Measurements from ENCODE around the gene LHFPL3.

The LHFPL3 gene

GRCh38 chr7:104487642-104488041 lies 159.2 kb downstream of the LHFPL3 start:
- Histone ChIP-seq H3K4me3 (ENCODE audit: low read length) (no peak overlapping the region), H3K4me1 (ENCODE audit: control insufficient read depth, insufficient read depth, low read length) (no peaks in the 10 kb centered on the region), H3K4me2 (ENCODE audit: low read length) (no peak overlapping the region), H3K27me3 (ENCODE audit: control insufficient read depth, insufficient read depth, low read length) (no peaks in the 10 kb centered on the region), H3K9me3 (replicated peaks; ENCODE audit: low read length) (peaks cover 2% of the 10 kb centered on the region), H3K36me3 (ENCODE audit: insufficient read depth, low read length) (no peaks in the 10 kb centered on the region), H3K9ac (ENCODE audit: low read depth, low read length) (no peak overlapping the region)

GRCh38 chr7:104497379-104497967 lies 169.1 kb downstream of the LHFPL3 start:
- H3K4me3 ChIP-seq (ENCODE audit: low read length), result no peak overlapping the region
- no peak overlapping the region for H3K9ac ChIP-seq (ENCODE audit: low read depth, low read length)
- no peak overlapping the region for H3K4me2 ChIP-seq (ENCODE audit: low read length)
- no peaks in the 10 kb centered on the region for H3K4me1 ChIP-seq (ENCODE audit: control insufficient read depth, insufficient read depth, low read length)
- H3K36me3 ChIP-seq (ENCODE audit: insufficient read depth, low read length), result no peaks in the 10 kb centered on the region
- H3K27me3 ChIP-seq (ENCODE audit: control insufficient read depth, insufficient read depth, low read length), result no peaks in the 10 kb centered on the region
- H3K9me3 ChIP-seq (replicated peaks; ENCODE audit: low read length), result no peaks in the 10 kb centered on the region

GRCh38 chr7:104499975-104500374 lies 171.6 kb downstream of the LHFPL3 start:
- Histone ChIP-seq H3K9me3 (replicated peaks; ENCODE audit: low read length) (no peaks in the 10 kb centered on the region), H3K36me3 (ENCODE audit: insufficient read depth, low read length) (no peaks in the 10 kb centered on the region), H3K9ac (ENCODE audit: low read depth, low read length) (no peak overlapping the region), H3K4me1 (ENCODE audit: control insufficient read depth, insufficient read depth, low read length) (no peaks in the 10 kb centered on the region), H3K27me3 (ENCODE audit: control insufficient read depth, insufficient read depth, low read length) (no peaks in the 10 kb centered on the region), H3K4me2 (ENCODE audit: low read length) (no peak overlapping the region), H3K4me3 (ENCODE audit: low read length) (no peak overlapping the region)

GRCh38 chr7:104509874-104510273 lies 181.5 kb downstream of the LHFPL3 start:
- Histone ChIP-seq H3K9ac (ENCODE audit: low read depth, low read length) (no peak overlapping the region), H3K4me3 (ENCODE audit: low read length) (no peak overlapping the region), H3K27me3 (ENCODE audit: control insufficient read depth, insufficient read depth, low read length) (no peaks in the 10 kb centered on the region), H3K9me3 (replicated peaks; ENCODE audit: low read length) (peaks cover 3% of the 10 kb centered on the region), H3K4me1 (ENCODE audit: control insufficient read depth, insufficient read depth, low read length) (no peaks in the 10 kb centered on the region), H3K36me3 (ENCODE audit: insufficient read depth, low read length) (no peaks in the 10 kb centered on the region), H3K4me2 (ENCODE audit: low read length) (no peak overlapping the region)

- Histone ChIP-seq H3K9ac (ENCODE audit: low read depth, low read length) (no peak overlapping the region), H3K4me1 (ENCODE audit: control insufficient read depth, insufficient read depth, low read length) (no peaks in the 10 kb centered on the region), H3K4me2 (ENCODE audit: low read length) (no peak overlapping the region), H3K9me3 (replicated peaks; ENCODE audit: low read length) (peaks cover 12% of the 10 kb centered on the region), H3K27me3 (ENCODE audit: control insufficient read depth, insufficient read depth, low read length) (no peaks in the 10 kb centered on the region), H3K4me3 (ENCODE audit: low read length) (no peak overlapping the region), H3K36me3 (ENCODE audit: insufficient read depth, low read length) (no peaks in the 10 kb centered on the region)
Observed at GRCh38 chr7:104524853-104525252, 196.4 kb downstream of the LHFPL3 start.

- Histone ChIP-seq H3K9me3 (replicated peaks; ENCODE audit: low read length) (peaks cover 12% of the 10 kb centered on the region), H3K36me3 (ENCODE audit: insufficient read depth, low read length) (no peaks in the 10 kb centered on the region), H3K4me3 (ENCODE audit: low read length) (no peak overlapping the region)
Observed at GRCh38 chr7:104528142-104528541, 199.7 kb downstream of the LHFPL3 start.

GRCh38 chr7:104529567-104529966 lies 201.2 kb downstream of the LHFPL3 start:
- Histone ChIP-seq H3K27me3 (ENCODE audit: control insufficient read depth, insufficient read depth, low read length) (no peaks in the 10 kb centered on the region), H3K36me3 (ENCODE audit: insufficient read depth, low read length) (no peaks in the 10 kb centered on the region), H3K9ac (ENCODE audit: low read depth, low read length) (no peak overlapping the region), H3K4me3 (ENCODE audit: low read length) (no peak overlapping the region), H3K9me3 (replicated peaks; ENCODE audit: low read length) (peaks cover 12% of the 10 kb centered on the region), H3K4me2 (ENCODE audit: low read length) (no peak overlapping the region), H3K4me1 (ENCODE audit: control insufficient read depth, insufficient read depth, low read length) (no peaks in the 10 kb centered on the region)

More at GRCh38 chr7:104528142-104528541, 199.7 kb downstream of the LHFPL3 start:
- Histone ChIP-seq H3K27me3 (ENCODE audit: control insufficient read depth, insufficient read depth, low read length) (no peaks in the 10 kb centered on the region), H3K4me1 (ENCODE audit: control insufficient read depth, insufficient read depth, low read length) (no peaks in the 10 kb centered on the region), H3K4me2 (ENCODE audit: low read length) (no peak overlapping the region), H3K9ac (ENCODE audit: low read depth, low read length) (no peak overlapping the region)

- H3K4me1 ChIP-seq (ENCODE audit: control insufficient read depth, insufficient read depth, low read length), result no peaks in the 10 kb centered on the region
- H3K27me3 ChIP-seq (ENCODE audit: control insufficient read depth, insufficient read depth, low read length), result no peaks in the 10 kb centered on the region
Observed at GRCh38 chr7:104530251-104530650, 201.8 kb downstream of the LHFPL3 start.

GRCh38 chr7:104534149-104534548 lies 205.7 kb downstream of the LHFPL3 start:
- Histone ChIP-seq H3K4me2 (ENCODE audit: low read length) (no peak overlapping the region), H3K4me1 (ENCODE audit: control insufficient read depth, insufficient read depth, low read length) (no peaks in the 10 kb centered on the region), H3K9me3 (replicated peaks; ENCODE audit: low read length) (peaks cover 10% of the 10 kb centered on the region), H3K36me3 (ENCODE audit: insufficient read depth, low read length) (no peaks in the 10 kb centered on the region), H3K4me3 (ENCODE audit: low read length) (no peak overlapping the region), H3K27me3 (ENCODE audit: control insufficient read depth, insufficient read depth, low read length) (no peaks in the 10 kb centered on the region), H3K9ac (ENCODE audit: low read depth, low read length) (no peak overlapping the region)

More at GRCh38 chr7:104530251-104530650, 201.8 kb downstream of the LHFPL3 start:
- H3K9me3 ChIP-seq (replicated peaks; ENCODE audit: low read length), result peaks cover 6% of the 10 kb centered on the region
- H3K9ac ChIP-seq (ENCODE audit: low read depth, low read length), result no peak overlapping the region
- H3K4me3 ChIP-seq (ENCODE audit: low read length), result no peak overlapping the region
- no peak overlapping the region for H3K4me2 ChIP-seq (ENCODE audit: low read length)
- no peaks in the 10 kb centered on the region for H3K36me3 ChIP-seq (ENCODE audit: insufficient read depth, low read length)

- no peaks in the 10 kb centered on the region for H3K4me1 ChIP-seq (ENCODE audit: control insufficient read depth, insufficient read depth, low read length)
- no peak overlapping the region for H3K9ac ChIP-seq (ENCODE audit: low read depth, low read length)
- H3K4me3 ChIP-seq (ENCODE audit: low read length), result no peak overlapping the region
- no peak overlapping the region for H3K4me2 ChIP-seq (ENCODE audit: low read length)
- H3K27me3 ChIP-seq (ENCODE audit: control insufficient read depth, insufficient read depth, low read length), result no peaks in the 10 kb centered on the region
- no peaks in the 10 kb centered on the region for H3K36me3 ChIP-seq (ENCODE audit: insufficient read depth, low read length)
- peaks cover 4% of the 10 kb centered on the region for H3K9me3 ChIP-seq (replicated peaks; ENCODE audit: low read length)
Observed at GRCh38 chr7:104535841-104536240, 207.4 kb downstream of the LHFPL3 start.

GRCh38 chr7:104536956-104537355 lies 208.6 kb downstream of the LHFPL3 start:
- Histone ChIP-seq H3K4me2 (ENCODE audit: low read length) (no peak overlapping the region), H3K4me3 (ENCODE audit: low read length) (no peak overlapping the region), H3K36me3 (ENCODE audit: insufficient read depth, low read length) (no peaks in the 10 kb centered on the region), H3K9ac (ENCODE audit: low read depth, low read length) (no peak overlapping the region), H3K27me3 (ENCODE audit: control insufficient read depth, insufficient read depth, low read length) (no peaks in the 10 kb centered on the region), H3K4me1 (ENCODE audit: control insufficient read depth, insufficient read depth, low read length) (no peaks in the 10 kb centered on the region), H3K9me3 (replicated peaks; ENCODE audit: low read length) (peaks cover 8% of the 10 kb centered on the region)

GRCh38 chr7:104538152-104538551 lies 209.7 kb downstream of the LHFPL3 start:
- H3K4me2 ChIP-seq (ENCODE audit: low read length), result no peak overlapping the region
- peaks cover 8% of the 10 kb centered on the region for H3K9me3 ChIP-seq (replicated peaks; ENCODE audit: low read length)
- no peak overlapping the region for H3K4me3 ChIP-seq (ENCODE audit: low read length)
- H3K9ac ChIP-seq (ENCODE audit: low read depth, low read length), result no peak overlapping the region
- no peaks in the 10 kb centered on the region for H3K4me1 ChIP-seq (ENCODE audit: control insufficient read depth, insufficient read depth, low read length)
- H3K36me3 ChIP-seq (ENCODE audit: insufficient read depth, low read length), result no peaks in the 10 kb centered on the region
- H3K27me3 ChIP-seq (ENCODE audit: control insufficient read depth, insufficient read depth, low read length), result no peaks in the 10 kb centered on the region
